K562 (cell line): ENCODE measurements around the gene PPP1R14D. TPM values are rescaled to one million over a fixed set of nuclear protein-coding genes. Genes with fewer than 3 reads are reported as not detected.

ENCODE experiments used
- EHMT2 ChIP-seq: fragments of 450-650 bp; IDR thresholded peaks from 2 replicates; pipeline ENCODE4 v1.6.1; 2018; ENCODE audit warnings: antibody characterized with exemption
- FOS ChIP-seq: IDR thresholded peaks from 3 replicates; pipeline ENCODE4 v1.6.1; 2011; ENCODE audit not compliant: insufficient read length; ENCODE audit errors: extremely low read depth
- FOXM1 ChIP-seq, 2 experiments: fragments of 450-650 bp in 1 of 2; sonication (generic) in 1 of 2; formaldehyde crosslinking in 1 of 2; IDR thresholded peaks; 2 replicates each; pipeline versions ENCODE4 v1.6.1 to v1.9.0; 2017 to 2022; ENCODE audit warnings: low read depth in 2 of 2, mild to moderate bottlenecking in 2 of 2, missing genetic modification reagents in 1 of 2, moderate library complexity in 1 of 2
- HDGF ChIP-seq: fragments of 450-650 bp; IDR thresholded peaks from 2 replicates; pipeline ENCODE4 v1.6.1; 2016
- L3MBTL2 ChIP-seq: fragments of 450-650 bp; IDR thresholded peaks from 2 replicates; pipeline ENCODE4 v1.6.1; 2016; ENCODE audit warnings: mild to moderate bottlenecking, moderate library complexity
- LEF1 ChIP-seq: fragments of 450-650 bp; IDR thresholded peaks from 2 replicates; pipeline ENCODE4 v1.6.1; 2016; ENCODE audit warnings: mild to moderate bottlenecking
- MCM3 ChIP-seq: fragments of 450-650 bp; IDR thresholded peaks from 2 replicates; pipeline ENCODE4 v1.6.1; 2016
- MLX ChIP-seq, 2 experiments: fragments of 450-650 bp in 1 of 2; sonication (generic) in 1 of 2; formaldehyde crosslinking; conservative IDR thresholded peaks; 2 replicates each; pipeline versions ENCODE4 v1.4.0 to v1.8.1; 2020 to 2022; ENCODE audit warnings: mild to moderate bottlenecking in 1 of 2, missing genetic modification reagents in 1 of 2
- PHF20 ChIP-seq: fragments of 450-650 bp; IDR thresholded peaks from 2 replicates; pipeline ENCODE4 v1.6.1; 2018; ENCODE audit not compliant: partially characterized antibody
- RUNX1 ChIP-seq: sonication (generic); IDR thresholded peaks from 2 replicates; pipeline ENCODE4 v1.6.1; 2016; ENCODE audit warnings: antibody characterized with exemption, low read depth
- SETDB1 ChIP-seq: IDR thresholded peaks from one replicate; pipeline ENCODE4 v1.6.1; 2012; ENCODE audit warnings: low read length, control low read depth, inconsistent platforms
- SIX5 ChIP-seq, 2 experiments: IDR thresholded peaks; 2 replicates each; pipeline ENCODE4 v1.6.1; 2011; ENCODE audit warnings: low read length in 2 of 2, borderline replicate concordance in 1 of 2, low read depth in 1 of 2, mild to moderate bottlenecking in 1 of 2, moderate library complexity in 1 of 2; ENCODE audit not compliant: insufficient read depth in 1 of 2
- SRF ChIP-seq, 2 experiments: fragments of 250-450, 450-650 bp in 1 of 2; sonication (Bioruptor Pico) in 1 of 2; sonication (generic) in 1 of 2; formaldehyde crosslinking; IDR thresholded peaks; 2 replicates each; pipeline versions ENCODE4 v1.5.0 to v1.5.1; 2020 to 2022; ENCODE audit warnings: mild to moderate bottlenecking in 1 of 2, missing genetic modification reagents in 1 of 2
- STAT5A ChIP-seq: IDR thresholded peaks from 2 replicates; pipeline ENCODE4 v1.6.1; 2012; ENCODE audit warnings: low read length, inconsistent platforms, borderline replicate concordance
- TCF7 ChIP-seq: sonication (generic); IDR thresholded peaks from 2 replicates; pipeline ENCODE4 v1.6.1; 2016; ENCODE audit warnings: antibody characterized with exemption, borderline replicate concordance
- ZNF143 ChIP-seq: sonication (generic); formaldehyde crosslinking; IDR thresholded peaks from 2 replicates; pipeline ENCODE4 v1.9.0; 2022; ENCODE audit warnings: mild to moderate bottlenecking, missing genetic modification reagents
- ZNF318 ChIP-seq, 2 experiments: fragments of 450-650 bp; IDR thresholded peaks; 2 replicates each; pipeline ENCODE4 v1.6.1; 2016; ENCODE audit warnings: mild to moderate bottlenecking in 2 of 2, borderline replicate concordance in 1 of 2, low read depth in 1 of 2, moderate library complexity in 1 of 2
- ZNF79 ChIP-seq: fragments of 250-450 bp; sonication (Bioruptor Pico); IDR thresholded peaks from 2 replicates; pipeline ENCODE4 v1.4.0; 2020; ENCODE audit warnings: low read depth, mild to moderate bottlenecking, moderate library complexity
- polyA plus RNA-seq, 8 experiments: library from polyadenylated mRNA; depleted of rRNA in 4 of 8; stranded (reverse) in 5 of 8; unstranded in 3 of 8; fragments of >200 nt; fragmentation: Nextera tagmentation in 2 of 8; fragmentation: Illumina TruSeq in 1 of 8; extraction: Ambion mirVana in 2 of 8; extraction: Trizol in 1 of 8; gene quantifications; 2 replicates each; pipeline versions ENCODE4 v1.2.1 to v1.2.3, GENCODE V29; 2011 to 2014; ENCODE audit warnings: inconsistent platforms in 1 of 8, missing spikeins in 1 of 8
- total RNA-seq, 7 experiments: library from RNA; depleted of rRNA in 6 of 7; stranded (reverse); fragments of >200 nt in 6 of 7; fragmentation: Illumina TruSeq in 2 of 7; extraction: Trizol in 2 of 7; gene quantifications; 2 replicates each; pipeline versions ENCODE4 v1.2.1 to v1.2.3, GENCODE V29; 2011 to 2021; ENCODE audit warnings: low replicate concordance in 1 of 7
- TF ChIP-seq, protein P1 (sequence below): fragments of 450-650 bp; IDR thresholded peaks from 2 replicates; pipeline ENCODE4 v1.6.1; 2016

The PPP1R14D gene
- total and polyA plus RNA-seq, 9 of the 15 experiments (the other 6 are each of a cell fraction or from before 2014, with no cell fraction given): 0.11 to 0.18 TPM; not detected in 7

DNA sequence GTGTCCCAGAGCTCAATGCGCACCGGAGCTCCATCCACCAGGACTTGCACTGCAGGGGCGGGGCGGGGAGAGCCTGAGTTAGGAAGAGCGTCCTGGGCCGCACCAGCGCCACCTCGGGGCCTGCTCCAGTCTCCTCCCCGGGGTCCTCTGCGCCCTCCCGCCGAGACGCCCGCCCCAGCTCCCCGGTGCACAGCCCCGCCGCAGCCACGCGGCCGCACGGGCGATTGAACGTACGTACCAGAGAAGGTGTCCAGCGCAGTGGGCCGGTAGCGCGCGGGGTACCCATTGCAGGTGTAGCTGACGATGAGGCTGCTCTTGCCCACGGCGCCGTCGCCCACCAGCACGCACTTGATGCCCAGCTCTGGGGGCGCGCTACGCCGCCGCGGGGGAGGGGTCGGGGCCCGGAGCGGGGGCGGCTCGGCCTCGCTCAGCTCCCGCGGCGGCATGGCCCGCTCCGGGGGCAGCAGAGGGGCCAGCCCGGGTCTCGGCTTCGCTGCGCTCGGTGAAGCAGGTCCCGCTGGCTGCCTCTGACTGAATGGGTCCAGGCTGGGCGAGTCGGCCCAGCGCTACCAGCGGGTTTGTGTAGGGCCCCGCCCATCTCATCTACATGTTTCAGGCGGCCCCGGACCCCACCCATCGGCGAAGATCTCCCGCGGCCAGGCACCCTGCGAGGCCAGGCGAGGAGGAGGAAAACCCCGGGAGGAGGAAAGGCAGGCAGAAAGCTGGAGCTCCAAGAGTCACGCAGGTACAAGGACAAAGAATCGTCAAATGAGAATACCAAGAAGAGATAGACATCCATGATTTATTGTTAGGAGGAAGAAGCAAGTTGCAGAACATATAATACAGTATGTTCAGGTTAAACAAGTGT lies 45.4 kb upstream of the PPP1R14D start, which contains the start of gene RHOV (continued):
- TF ChIP-seq ZNF318 (IDR thresholded peaks at IDR 0.05; ENCODE audit: borderline replicate concordance in 1 of 2, low read depth in 1 of 2): no peak
- no peak for TF ChIP-seq MCM3
- TF ChIP-seq SIX5 (IDR thresholded peaks at IDR 0.05; ENCODE audit: borderline replicate concordance in 1 of 2, insufficient read depth in 1 of 2, low read depth in 1 of 2, low read length in 2 of 2): no peak
- no peak for TF ChIP-seq TCF7
- peak; percentile 72 for TF ChIP-seq L3MBTL2
- TF ChIP-seq, protein P1, sequence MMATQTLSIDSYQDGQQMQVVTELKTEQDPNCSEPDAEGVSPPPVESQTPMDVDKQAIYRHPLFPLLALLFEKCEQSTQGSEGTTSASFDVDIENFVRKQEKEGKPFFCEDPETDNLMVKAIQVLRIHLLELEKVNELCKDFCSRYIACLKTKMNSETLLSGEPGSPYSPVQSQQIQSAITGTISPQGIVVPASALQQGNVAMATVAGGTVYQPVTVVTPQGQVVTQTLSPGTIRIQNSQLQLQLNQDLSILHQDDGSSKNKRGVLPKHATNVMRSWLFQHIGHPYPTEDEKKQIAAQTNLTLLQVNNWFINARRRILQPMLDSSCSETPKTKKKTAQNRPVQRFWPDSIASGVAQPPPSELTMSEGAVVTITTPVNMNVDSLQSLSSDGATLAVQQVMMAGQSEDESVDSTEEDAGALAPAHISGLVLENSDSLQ: peak; percentile 85
- TF ChIP-seq FOS: no peak
- no peak for TF ChIP-seq SETDB1
- TF ChIP-seq FOXM1 (IDR thresholded peaks at IDR 0.05; ENCODE audit: low read depth): no peak
- no peak for TF ChIP-seq FOXM1 (CRISPR knock-in tag; IDR thresholded peaks at IDR 0.05; ENCODE audit: low read depth)
- no peak for TF ChIP-seq HDGF
- TF ChIP-seq EHMT2: no peak
- peak; percentile 30 for TF ChIP-seq PHF20
- no peak for TF ChIP-seq LEF1
- no peak; a peak in 1 of 4 replicates for TF ChIP-seq SRF (CRISPR knock-in tag; IDR thresholded peaks at IDR 0.05)
- TF ChIP-seq RUNX1: no peak
- no peak for TF ChIP-seq STAT5A
- no peak for TF ChIP-seq ZNF143 (CRISPR knock-in tag)
- no peak for TF ChIP-seq MLX (CRISPR knock-in tag; conservative IDR thresholded peaks at IDR 0.05)
- no peak for TF ChIP-seq ZNF79 (CRISPR knock-in tag)
